K562 (cell line): ENCODE results near the gene KAT2B. TPM values are rescaled to one million over a fixed set of nuclear protein-coding genes. Genes with fewer than 3 reads are reported as not detected.

Source experiments
- ADNP ChIP-seq: fragments of 200-800 bp; sonication (Bioruptor generic); IDR thresholded peaks from 2 replicates; pipeline ENCODE4 v1.6.1; 2016; ENCODE audit warnings: missing genetic modification characterization, missing compliant biosample characterization
- ARNT ChIP-seq, 2 experiments: fragments of 450-650 bp; IDR thresholded peaks; 2 replicates each; pipeline ENCODE4 v1.6.1; 2016; ENCODE audit warnings: mild to moderate bottlenecking in 1 of 2
- DEAF1 ChIP-seq: fragments of 450-650 bp; formaldehyde crosslinking; IDR thresholded peaks from 2 replicates; pipeline ENCODE4 v1.4.0; 2020; ENCODE audit warnings: mild to moderate bottlenecking, moderate library complexity
- FOXM1 ChIP-seq, 2 experiments: fragments of 450-650 bp in 1 of 2; sonication (generic) in 1 of 2; formaldehyde crosslinking in 1 of 2; IDR thresholded peaks; 2 replicates each; pipeline versions ENCODE4 v1.6.1 to v1.9.0; 2017 to 2022; ENCODE audit warnings: low read depth in 2 of 2, mild to moderate bottlenecking in 2 of 2, missing genetic modification reagents in 1 of 2, moderate library complexity in 1 of 2
- ILF3 ChIP-seq: fragments of 450-650 bp; IDR thresholded peaks from 2 replicates; pipeline ENCODE4 v1.6.1; 2018; ENCODE audit warnings: antibody characterized with exemption, mild to moderate bottlenecking, moderate library complexity, borderline replicate concordance
- L3MBTL2 ChIP-seq: fragments of 450-650 bp; IDR thresholded peaks from 2 replicates; pipeline ENCODE4 v1.6.1; 2016; ENCODE audit warnings: mild to moderate bottlenecking, moderate library complexity
- NFE2L1 ChIP-seq: fragments of 450-650 bp; IDR thresholded peaks from 2 replicates; pipeline ENCODE4 v1.6.1; 2016; ENCODE audit warnings: missing genetic modification characterization, low read depth, mild to moderate bottlenecking, missing compliant biosample characterization, moderate library complexity, borderline replicate concordance
- PML ChIP-seq: IDR thresholded peaks from 2 replicates; pipeline ENCODE4 v1.6.1; 2012; ENCODE audit warnings: low read length, inconsistent platforms
- TBP ChIP-seq: optimal IDR thresholded peaks from 2 replicates; pipeline ENCODE3; 2011; ENCODE audit warnings: low read depth, low read length, improper control_type of control experiment
- ZKSCAN8 ChIP-seq: fragments of 200-800 bp; sonication (Bioruptor generic); IDR thresholded peaks from 2 replicates; pipeline ENCODE4 v1.6.1; 2016; ENCODE audit warnings: missing genetic modification characterization, missing compliant biosample characterization
- ZNF395 ChIP-seq: fragments of 200-800 bp; sonication (Bioruptor generic); IDR thresholded peaks from 2 replicates; pipeline ENCODE4 v1.6.1; 2017; ENCODE audit warnings: missing genetic modification characterization, missing compliant biosample characterization
- ZZZ3 ChIP-seq: fragments of 450-650 bp; IDR thresholded peaks from 2 replicates; pipeline ENCODE4 v1.6.1; 2016; ENCODE audit warnings: antibody characterized with exemption, mild to moderate bottlenecking, moderate library complexity
- polyA plus RNA-seq, 8 experiments: library from polyadenylated mRNA; depleted of rRNA in 4 of 8; stranded (reverse) in 5 of 8; unstranded in 3 of 8; fragments of >200 nt; fragmentation: Nextera tagmentation in 2 of 8; fragmentation: Illumina TruSeq in 1 of 8; extraction: Ambion mirVana in 2 of 8; extraction: Trizol in 1 of 8; gene quantifications; 2 replicates each; pipeline versions ENCODE4 v1.2.1 to v1.2.3, GENCODE V29; 2011 to 2014; ENCODE audit warnings: inconsistent platforms in 1 of 8, missing spikeins in 1 of 8
- total RNA-seq, 7 experiments: library from RNA; depleted of rRNA in 6 of 7; stranded (reverse); fragments of >200 nt in 6 of 7; fragmentation: Illumina TruSeq in 2 of 7; extraction: Trizol in 2 of 7; gene quantifications; 2 replicates each; pipeline versions ENCODE4 v1.2.1 to v1.2.3, GENCODE V29; 2011 to 2021; ENCODE audit warnings: low replicate concordance in 1 of 7
- TF ChIP-seq, protein P1 (sequence below), 2 experiments: fragments of 450-650 bp in 1 of 2; sonication (generic) in 1 of 2; formaldehyde crosslinking in 1 of 2; IDR thresholded peaks; 2 replicates each; pipeline versions ENCODE4 v1.7.1 to v1.9.0; 2016 to 2022; ENCODE audit warnings: inconsistent platforms in 1 of 2, mild to moderate bottlenecking in 1 of 2, missing genetic modification reagents in 1 of 2

KAT2B gene
- total and polyA plus RNA-seq, 9 of the 15 experiments (the other 6 are each of a cell fraction or from before 2014, with no cell fraction given) = 3.3 to 14.9 (median 12.2) TPM

DNA sequence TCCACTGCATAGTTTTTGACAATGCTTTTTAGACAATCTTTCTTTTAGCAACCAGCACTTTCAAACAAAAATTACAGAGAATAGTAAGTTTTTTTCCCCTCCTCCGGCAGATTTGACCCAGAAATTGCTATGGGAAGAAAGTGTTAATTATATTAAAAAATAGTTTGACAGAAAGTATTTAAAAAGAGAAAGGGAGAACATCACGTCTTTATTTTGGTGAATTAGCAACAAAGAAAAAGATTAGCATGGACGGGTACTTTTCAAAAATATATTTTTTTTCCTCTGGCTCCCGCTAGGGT, 831 bp upstream of the KAT2B start (continued):
- TF ChIP-seq ZKSCAN8 (CRISPR knock-in tag) = 0 out of 2 replicates have a peak, but pooled peaks have one; percentile 27
- 0 out of 2 replicates have a peak, but pooled peaks have one; percentile 19 for TF ChIP-seq ILF3
- TF ChIP-seq TBP = no peak
- peak; percentile 56; the same call in 1 of the 2 replicates for TF ChIP-seq ADNP
- TF ChIP-seq PML = 0 out of 2 replicates have a peak, but pooled peaks have one; percentile 36
- 0 out of 4 replicates have a peak, but pooled peaks of 1 of the 2 experiments have one; percentile 40 for TF ChIP-seq ARNT (IDR thresholded peaks at IDR 0.05)
- 0 out of 2 replicates have a peak, but pooled peaks have one; percentile 1 for TF ChIP-seq L3MBTL2
- no peak for TF ChIP-seq NFE2L1 (tag)
- TF ChIP-seq DEAF1 = 0 out of 2 replicates have a peak, but pooled peaks have one; percentile 0
- peak; percentile 10; the same call in 1 of the 2 replicates for TF ChIP-seq ZNF395
- peak; percentile 60; the same call in 1 of the 2 replicates for TF ChIP-seq FOXM1 (IDR thresholded peaks at IDR 0.05; ENCODE audit: low read depth)
- no peak for TF ChIP-seq FOXM1 (CRISPR knock-in tag; IDR thresholded peaks at IDR 0.05; ENCODE audit: low read depth)
- TF ChIP-seq, protein P1, sequence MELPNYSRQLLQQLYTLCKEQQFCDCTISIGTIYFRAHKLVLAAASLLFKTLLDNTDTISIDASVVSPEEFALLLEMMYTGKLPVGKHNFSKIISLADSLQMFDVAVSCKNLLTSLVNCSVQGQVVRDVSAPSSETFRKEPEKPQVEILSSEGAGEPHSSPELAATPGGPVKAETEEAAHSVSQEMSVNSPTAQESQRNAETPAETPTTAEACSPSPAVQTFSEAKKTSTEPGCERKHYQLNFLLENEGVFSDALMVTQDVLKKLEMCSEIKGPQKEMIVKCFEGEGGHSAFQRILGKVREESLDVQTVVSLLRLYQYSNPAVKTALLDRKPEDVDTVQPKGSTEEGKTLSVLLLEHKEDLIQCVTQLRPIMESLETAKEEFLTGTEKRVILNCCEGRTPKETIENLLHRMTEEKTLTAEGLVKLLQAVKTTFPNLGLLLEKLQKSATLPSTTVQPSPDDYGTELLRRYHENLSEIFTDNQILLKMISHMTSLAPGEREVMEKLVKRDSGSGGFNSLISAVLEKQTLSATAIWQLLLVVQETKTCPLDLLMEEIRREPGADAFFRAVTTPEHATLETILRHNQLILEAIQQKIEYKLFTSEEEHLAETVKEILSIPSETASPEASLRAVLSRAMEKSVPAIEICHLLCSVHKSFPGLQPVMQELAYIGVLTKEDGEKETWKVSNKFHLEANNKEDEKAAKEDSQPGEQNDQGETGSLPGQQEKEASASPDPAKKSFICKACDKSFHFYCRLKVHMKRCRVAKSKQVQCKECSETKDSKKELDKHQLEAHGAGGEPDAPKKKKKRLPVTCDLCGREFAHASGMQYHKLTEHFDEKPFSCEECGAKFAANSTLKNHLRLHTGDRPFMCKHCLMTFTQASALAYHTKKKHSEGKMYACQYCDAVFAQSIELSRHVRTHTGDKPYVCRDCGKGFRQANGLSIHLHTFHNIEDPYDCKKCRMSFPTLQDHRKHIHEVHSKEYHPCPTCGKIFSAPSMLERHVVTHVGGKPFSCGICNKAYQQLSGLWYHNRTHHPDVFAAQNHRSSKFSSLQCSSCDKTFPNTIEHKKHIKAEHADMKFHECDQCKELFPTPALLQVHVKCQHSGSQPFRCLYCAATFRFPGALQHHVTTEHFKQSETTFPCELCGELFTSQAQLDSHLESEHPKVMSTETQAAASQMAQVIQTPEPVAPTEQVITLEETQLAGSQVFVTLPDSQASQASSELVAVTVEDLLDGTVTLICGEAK (IDR thresholded peaks at IDR 0.05) = peak; percentile 48; the same call in 1 of the 2 replicates
- TF ChIP-seq, protein P1 (CRISPR knock-in tag; IDR thresholded peaks at IDR 0.05) = no peak
- no peak for TF ChIP-seq ZZZ3
